LNCaP clone FGC (cell line): Measurements from ENCODE around the gene CIB2.
A peak's percentile ranks its signal among the peaks of the same experiment; 100 is the strongest.

Experiments used
- DNase-seq: peaks from one replicate; pipeline ENCODE4 v3.0.0-alpha.2; 2011; ENCODE audit warnings: low read depth
- H3K4me3 ChIP-seq: 2 replicates; pipeline ENCODE4 v1.5.1; 2011; ENCODE audit warnings: mild to moderate bottlenecking, low read depth, low read length, control low read depth
- TF ChIP-seq, protein P1 (sequence below): IDR thresholded peaks from 2 replicates; pipeline ENCODE4 v1.5.1; 2012; ENCODE audit warnings: mild to moderate bottlenecking; ENCODE audit not compliant: control insufficient read depth, insufficient read depth; ENCODE audit errors: extremely low read depth

The CIB2 gene

DNA sequence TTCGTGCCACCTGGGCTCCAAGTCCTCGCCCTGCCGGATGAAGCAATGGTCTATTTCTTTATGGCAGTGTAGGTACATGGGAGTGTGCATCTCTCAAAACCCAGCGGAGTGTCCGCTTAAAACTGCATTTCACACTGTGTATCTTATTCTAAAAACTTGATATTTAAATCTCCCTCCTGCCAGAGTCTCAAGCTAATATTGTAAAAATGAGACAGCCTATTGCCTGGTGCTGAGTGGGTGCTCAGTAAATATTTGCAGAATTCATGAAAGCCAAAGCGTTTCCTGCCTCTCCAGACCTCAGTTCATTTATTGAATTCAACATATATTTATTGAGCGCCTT, 53.4 kb downstream of the CIB2 start:
- TF ChIP-seq, protein P1, sequence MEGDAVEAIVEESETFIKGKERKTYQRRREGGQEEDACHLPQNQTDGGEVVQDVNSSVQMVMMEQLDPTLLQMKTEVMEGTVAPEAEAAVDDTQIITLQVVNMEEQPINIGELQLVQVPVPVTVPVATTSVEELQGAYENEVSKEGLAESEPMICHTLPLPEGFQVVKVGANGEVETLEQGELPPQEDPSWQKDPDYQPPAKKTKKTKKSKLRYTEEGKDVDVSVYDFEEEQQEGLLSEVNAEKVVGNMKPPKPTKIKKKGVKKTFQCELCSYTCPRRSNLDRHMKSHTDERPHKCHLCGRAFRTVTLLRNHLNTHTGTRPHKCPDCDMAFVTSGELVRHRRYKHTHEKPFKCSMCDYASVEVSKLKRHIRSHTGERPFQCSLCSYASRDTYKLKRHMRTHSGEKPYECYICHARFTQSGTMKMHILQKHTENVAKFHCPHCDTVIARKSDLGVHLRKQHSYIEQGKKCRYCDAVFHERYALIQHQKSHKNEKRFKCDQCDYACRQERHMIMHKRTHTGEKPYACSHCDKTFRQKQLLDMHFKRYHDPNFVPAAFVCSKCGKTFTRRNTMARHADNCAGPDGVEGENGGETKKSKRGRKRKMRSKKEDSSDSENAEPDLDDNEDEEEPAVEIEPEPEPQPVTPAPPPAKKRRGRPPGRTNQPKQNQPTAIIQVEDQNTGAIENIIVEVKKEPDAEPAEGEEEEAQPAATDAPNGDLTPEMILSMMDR = no peak
- peak overlapping the region; percentile 49 for H3K4me3 ChIP-seq
- DNase-seq = no peak

- TF ChIP-seq, protein P1 = peak; percentile 16; the same call in 1 of the 2 replicates
These were observed 54.0 kb downstream of the CIB2 start, which contains the start of gene TBC1D2B for GRCh38 chr15:78077053-78077870. Gene TBC1D2B, minus strand, starts transcription at chr15:78077711. Its CDS starts 59 bp downstream, at chr15:78077652.

DNA sequence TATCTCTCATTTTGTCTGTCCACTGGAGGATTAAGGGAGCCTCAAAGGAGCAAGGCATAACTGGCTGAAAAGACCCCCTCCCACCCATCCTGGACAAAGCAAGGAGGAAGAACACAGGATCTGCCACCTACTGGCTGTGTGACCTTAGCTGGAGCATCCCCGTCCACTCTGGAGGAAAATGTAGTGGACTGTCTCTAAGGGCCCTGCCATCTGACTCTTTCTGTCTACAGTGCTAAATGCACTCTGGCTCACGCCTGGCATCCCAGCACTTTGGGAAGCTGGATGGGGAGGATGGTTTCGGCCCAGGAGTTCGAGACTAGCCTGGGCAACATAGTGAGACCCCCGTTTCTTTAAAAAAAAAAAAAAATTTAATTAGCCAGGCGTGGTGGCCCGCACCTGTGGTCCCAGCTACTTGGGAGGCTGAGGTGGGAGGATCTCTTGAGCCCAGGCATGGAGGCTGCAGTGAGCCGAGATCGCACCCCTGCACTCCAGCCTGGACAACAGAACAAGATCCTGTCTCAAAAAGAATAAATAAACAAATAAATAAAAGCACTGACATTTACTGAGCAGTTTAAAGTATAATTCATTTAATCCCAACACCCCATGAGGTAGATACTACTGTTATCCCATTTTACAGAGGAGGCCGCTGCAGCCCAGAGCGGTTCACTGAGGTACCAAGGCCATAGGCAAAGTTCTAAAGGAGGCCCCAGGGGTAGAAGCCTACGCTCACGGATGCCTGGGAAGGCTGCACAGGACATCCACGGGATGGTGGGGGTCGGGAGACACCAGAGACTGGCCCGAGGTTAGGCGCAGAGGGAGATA, 54.8 kb downstream of the CIB2 start:
- DNase-seq = no peak
- peak overlapping the region; percentile 74 for H3K4me3 ChIP-seq
- TF ChIP-seq, protein P1 = 0 out of 2 replicates have a peak, but pooled peaks have one; percentile 8

More at GRCh38 chr15:78077053-78077870, 54.0 kb downstream of the CIB2 start, which contains the start of gene TBC1D2B:
- no peak for DNase-seq
- H3K4me3 ChIP-seq = peak within 1 kb of the TSS; percentile 74

- TF ChIP-seq, protein P1 = no peak
- H3K4me3 ChIP-seq = peak overlapping the region; percentile 74
- no peak for DNase-seq
These were observed 55.6 kb downstream of the CIB2 start for GRCh38 chr15:78075490-78076230.

GRCh38 chr15:78073046-78073787, 58.0 kb downstream of the CIB2 start:
- H3K4me3 ChIP-seq = no peak overlapping the region
- TF ChIP-seq, protein P1 = no peak
- no peak for DNase-seq
